ENCODE results near the gene EML3. TPM values are rescaled to one million over a fixed set of nuclear protein-coding genes. Genes with fewer than 3 reads are reported as not detected.

The EML3 gene
- polyA plus RNA-seq, 2 of the 4 experiments (the other 2 are of a cell fraction) = 15.2 to 27.2 TPM

DNA sequence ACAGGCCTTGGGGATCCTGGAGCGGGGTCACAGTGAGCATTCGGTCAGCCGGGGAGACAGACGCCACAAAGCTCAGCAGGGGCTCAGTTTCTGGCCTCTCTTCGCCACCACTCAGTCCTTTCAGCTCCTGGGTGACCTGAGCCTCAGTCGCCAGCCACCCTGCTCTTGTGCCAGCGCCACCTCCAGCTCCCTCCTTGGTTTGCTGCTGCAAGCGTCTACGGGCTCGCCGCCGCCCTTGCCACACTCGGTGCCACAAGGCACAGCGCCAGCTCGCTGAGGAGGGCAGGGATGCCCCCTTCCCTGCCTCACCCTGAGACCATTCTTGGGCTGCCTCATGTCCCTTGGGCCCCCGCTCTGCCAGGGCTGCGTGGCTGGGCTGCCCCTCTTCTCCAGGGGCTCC lies 37.4 kb downstream of the EML3 start:
- ChIA-PET POLR2A (interaction anchor here (1.0 to 2.8 kb wide), 4 partner anchors 13 to 266 kb away, joined by 3 to 93 read pairs (median 6); partner anchors contain the start of gene TUT1), CTCF (interaction anchor here (0.9 to 2.5 kb wide), 9 partner anchors 9 to 211 kb away, joined by 3 to 13 read pairs (median 4); partner anchors contain the start of gene TUT1)
- Histone ChIP-seq H3K27ac (peak overlapping the region in 1 of 2 experiments; percentile 90; a peak in 2 of 6 replicates), H3K9me3 (no peaks in the 10 kb centered on the region), H3K4me2 (peak overlapping the region; percentile 94), H3K4me3 (no peak overlapping the region), H3K4me1 (peaks cover 32% of the 10 kb centered on the region)
- no peak for ATAC-seq
- no peak for FAIRE-seq
- TF ChIP-seq CBX2 (IDR thresholded peaks at IDR 0.05; ENCODE audit: borderline replicate concordance, low read depth) (no peak), TP53 (CRISPR knock-in tag; IDR thresholded peaks at IDR 0.05) (no peak), EP300 (IDR thresholded peaks at IDR 0.05) (no peak), JUN (IDR thresholded peaks at IDR 0.05) (no peak), PHF8 (IDR thresholded peaks at IDR 0.05; ENCODE audit: borderline replicate concordance, low read depth) (no peak), SMC3 (IDR thresholded peaks at IDR 0.05) (no peak), HOXB13 (CRISPR knock-in tag; IDR thresholded peaks at IDR 0.05; ENCODE audit: low read depth) (no peak)
- TF ChIP-seq, protein P1, sequence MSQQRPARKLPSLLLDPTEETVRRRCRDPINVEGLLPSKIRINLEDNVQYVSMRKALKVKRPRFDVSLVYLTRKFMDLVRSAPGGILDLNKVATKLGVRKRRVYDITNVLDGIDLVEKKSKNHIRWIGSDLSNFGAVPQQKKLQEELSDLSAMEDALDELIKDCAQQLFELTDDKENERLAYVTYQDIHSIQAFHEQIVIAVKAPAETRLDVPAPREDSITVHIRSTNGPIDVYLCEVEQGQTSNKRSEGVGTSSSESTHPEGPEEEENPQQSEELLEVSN (IDR thresholded peaks at IDR 0.05; ENCODE audit: borderline replicate concordance, low read depth) = no peak
- DNase-seq (ENCODE audit: low read depth in 1 of 2, low spot score in 1 of 2) = no peak
- 90% methylated on average over 15 of the region's 17 CpGs for WGBS (ENCODE audit: missing lambda C conversion rate)

DNA sequence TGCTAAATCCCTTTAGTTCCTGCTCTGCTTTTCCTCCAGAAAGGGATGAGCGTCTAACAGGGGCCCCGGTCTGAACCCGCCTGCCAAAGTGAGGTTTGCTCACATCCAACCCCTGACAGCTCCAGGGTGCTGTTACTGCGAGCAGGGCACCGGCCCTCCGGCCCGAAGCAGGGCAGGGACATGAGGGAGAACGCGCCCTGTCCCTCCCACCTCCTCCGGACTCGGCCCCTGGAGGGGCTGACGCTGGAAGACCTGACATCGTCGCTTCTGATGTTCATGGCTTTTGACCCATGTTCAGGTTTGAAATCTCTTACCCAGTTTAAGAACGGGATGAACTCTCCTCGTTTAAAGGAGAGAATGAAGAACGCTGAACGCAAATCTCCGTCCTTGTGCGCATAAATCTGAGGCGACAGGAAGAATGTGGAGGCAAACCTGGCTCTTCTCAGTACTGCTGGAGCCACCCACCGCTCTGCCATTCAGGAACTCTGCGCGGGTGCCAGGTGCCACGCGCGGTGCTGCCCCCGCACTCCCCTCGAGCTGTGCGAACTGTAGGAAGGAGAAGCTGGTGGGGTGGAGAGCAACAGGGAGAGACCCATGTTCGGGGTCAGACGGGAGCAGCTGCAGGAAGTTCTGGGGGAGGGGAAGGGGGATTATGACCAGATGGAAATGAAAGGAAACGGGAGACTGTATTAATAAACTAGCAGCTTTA lies 38.1 kb downstream of the EML3 start:
- Histone ChIP-seq H3K4me2 (peak overlapping the region; percentile 94), H3K27ac (peak overlapping the region; percentile 82 to 90), H3K4me1 (peaks cover 39% of the 10 kb centered on the region), H3K4me3 (peak overlapping the region; percentile 52), H3K9me3 (no peaks in the 10 kb centered on the region)
- ATAC-seq = peak; percentile 49 to 51; a peak in 5 of 6 replicates
- no peak for FAIRE-seq
- TF ChIP-seq SREBF2 (IDR thresholded peaks at IDR 0.05) (no peak), KDM5A (IDR thresholded peaks at IDR 0.05) (no peak), ESRRA (IDR thresholded peaks at IDR 0.05; ENCODE audit: borderline replicate concordance, low read length) (no peak), HOXB13 (CRISPR knock-in tag; IDR thresholded peaks at IDR 0.05; ENCODE audit: low read depth) (no peak), JUNB (IDR thresholded peaks at IDR 0.05) (no peak), HDAC2 (IDR thresholded peaks at IDR 0.05) (no peak), FOXS1 (CRISPR knock-in tag; IDR thresholded peaks at IDR 0.05) (no peak)
- TF ChIP-seq, protein P2, sequence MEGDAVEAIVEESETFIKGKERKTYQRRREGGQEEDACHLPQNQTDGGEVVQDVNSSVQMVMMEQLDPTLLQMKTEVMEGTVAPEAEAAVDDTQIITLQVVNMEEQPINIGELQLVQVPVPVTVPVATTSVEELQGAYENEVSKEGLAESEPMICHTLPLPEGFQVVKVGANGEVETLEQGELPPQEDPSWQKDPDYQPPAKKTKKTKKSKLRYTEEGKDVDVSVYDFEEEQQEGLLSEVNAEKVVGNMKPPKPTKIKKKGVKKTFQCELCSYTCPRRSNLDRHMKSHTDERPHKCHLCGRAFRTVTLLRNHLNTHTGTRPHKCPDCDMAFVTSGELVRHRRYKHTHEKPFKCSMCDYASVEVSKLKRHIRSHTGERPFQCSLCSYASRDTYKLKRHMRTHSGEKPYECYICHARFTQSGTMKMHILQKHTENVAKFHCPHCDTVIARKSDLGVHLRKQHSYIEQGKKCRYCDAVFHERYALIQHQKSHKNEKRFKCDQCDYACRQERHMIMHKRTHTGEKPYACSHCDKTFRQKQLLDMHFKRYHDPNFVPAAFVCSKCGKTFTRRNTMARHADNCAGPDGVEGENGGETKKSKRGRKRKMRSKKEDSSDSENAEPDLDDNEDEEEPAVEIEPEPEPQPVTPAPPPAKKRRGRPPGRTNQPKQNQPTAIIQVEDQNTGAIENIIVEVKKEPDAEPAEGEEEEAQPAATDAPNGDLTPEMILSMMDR (IDR thresholded peaks at IDR 0.05) = no peak
- WGBS (ENCODE audit: missing lambda C conversion rate) = 31% methylated on average over 33 of the region's 33 CpGs
- no peak for DNase-seq (ENCODE audit: low read depth in 1 of 2, low spot score in 1 of 2)
- ChIA-PET POLR2A (interaction anchor here (0.7 to 2.8 kb wide), 30 partner anchors 8 to 1213 kb away, joined by 3 to 93 read pairs (median 5); partner anchors contain the start of genes B3GAT3, C11orf98, CSKMT and CYB561A3), CTCF (interaction anchor here (0.7 to 2.5 kb wide), 11 partner anchors 9 to 212 kb away, joined by 3 to 13 read pairs (median 4); partner anchors contain the start of gene TUT1)

DNA sequence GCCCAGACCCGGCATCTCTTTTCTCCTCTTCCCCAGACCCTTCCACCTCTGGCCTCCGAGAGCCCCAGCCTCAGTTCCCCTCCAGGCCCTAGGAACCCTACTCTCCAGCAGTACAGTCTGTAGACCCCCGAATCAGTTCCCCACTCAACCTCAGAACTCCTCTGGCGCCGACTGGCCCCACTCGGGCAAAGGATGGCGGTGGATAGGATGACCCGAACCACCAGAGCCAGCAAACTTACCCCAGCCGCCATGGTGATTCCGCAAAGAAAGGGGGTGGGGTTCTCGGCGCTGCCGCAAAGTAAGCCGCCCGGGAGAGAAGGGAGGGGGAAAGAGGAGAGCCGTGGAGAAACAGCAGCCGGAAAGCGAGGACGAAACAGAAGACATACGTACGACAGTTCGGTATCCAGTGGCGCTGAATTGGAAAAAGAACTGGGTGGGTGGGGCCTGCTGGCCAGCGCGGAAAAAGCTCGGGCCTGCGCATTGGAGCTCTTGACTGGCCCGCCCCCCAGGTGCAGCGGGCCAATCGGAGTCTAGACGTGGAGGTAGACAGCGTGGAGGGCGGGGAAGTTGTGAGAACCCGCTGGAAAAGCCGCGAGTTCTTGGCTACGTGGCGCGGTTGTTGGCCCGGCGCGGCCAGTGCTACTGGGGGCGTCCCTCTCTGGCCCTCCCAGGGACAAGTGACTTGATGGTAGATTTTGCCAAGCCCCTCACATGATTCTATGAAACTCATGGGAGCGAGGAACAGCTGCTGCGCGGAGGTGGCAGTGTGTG lies 38.8 kb downstream of the EML3 start, which contains the start of gene EEF1G:
TSS of gene EEF1G (minus strand) at position 300 of the 771 bp plus-strand sequence. CDS start at position 251, 49 bp downstream.
- WGBS (ENCODE audit: missing lambda C conversion rate) = 2% methylated on average over 33 of the region's 46 CpGs
- H3K4me3 ChIP-seq = peak within 1 kb of the TSS; percentile 97
- peak within 1 kb of the TSS; percentile 94 for H3K4me2 ChIP-seq
- peak within 1 kb of the TSS; percentile 93 to 94 for H3K27ac ChIP-seq
- DNase-seq (ENCODE audit: low read depth in 1 of 2, low spot score in 1 of 2) (peak; percentile 99 to 100), ATAC-seq (peak; percentile 91 to 96), FAIRE-seq (no peak)
- peaks cover 41% of the 10 kb centered on the region for H3K4me1 ChIP-seq
- H3K9me3 ChIP-seq = no peaks in the 10 kb centered on the region
- POLR2A ChIA-PET = interaction anchor here (0.6 to 2.8 kb wide), 31 partner anchors 8 to 1212 kb away, joined by 3 to 93 read pairs (median 5); partner anchors contain the start of genes AHNAK, B3GAT3, C11orf98 and CSKMT
- CTCF ChIA-PET = interaction anchor here (0.7 to 2.5 kb wide), 7 partner anchors 10 to 179 kb away, joined by 3 to 13 read pairs (median 4); no protein-coding TSS in a partner anchor
- TF ChIP-seq, protein P3, sequence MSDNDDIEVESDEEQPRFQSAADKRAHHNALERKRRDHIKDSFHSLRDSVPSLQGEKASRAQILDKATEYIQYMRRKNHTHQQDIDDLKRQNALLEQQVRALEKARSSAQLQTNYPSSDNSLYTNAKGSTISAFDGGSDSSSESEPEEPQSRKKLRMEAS (IDR thresholded peaks at IDR 0.05) = peak; percentile 73; the same call in 1 of the 2 replicates
- TF ChIP-seq, protein P4, sequence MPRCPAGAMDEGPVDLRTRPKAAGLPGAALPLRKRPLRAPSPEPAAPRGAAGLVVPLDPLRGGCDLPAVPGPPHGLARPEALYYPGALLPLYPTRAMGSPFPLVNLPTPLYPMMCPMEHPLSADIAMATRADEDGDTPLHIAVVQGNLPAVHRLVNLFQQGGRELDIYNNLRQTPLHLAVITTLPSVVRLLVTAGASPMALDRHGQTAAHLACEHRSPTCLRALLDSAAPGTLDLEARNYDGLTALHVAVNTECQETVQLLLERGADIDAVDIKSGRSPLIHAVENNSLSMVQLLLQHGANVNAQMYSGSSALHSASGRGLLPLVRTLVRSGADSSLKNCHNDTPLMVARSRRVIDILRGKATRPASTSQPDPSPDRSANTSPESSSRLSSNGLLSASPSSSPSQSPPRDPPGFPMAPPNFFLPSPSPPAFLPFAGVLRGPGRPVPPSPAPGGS (IDR thresholded peaks at IDR 0.05) = peak; percentile 94; the same call in 2 of the 3 replicates
- TF ChIP-seq, protein P5, sequence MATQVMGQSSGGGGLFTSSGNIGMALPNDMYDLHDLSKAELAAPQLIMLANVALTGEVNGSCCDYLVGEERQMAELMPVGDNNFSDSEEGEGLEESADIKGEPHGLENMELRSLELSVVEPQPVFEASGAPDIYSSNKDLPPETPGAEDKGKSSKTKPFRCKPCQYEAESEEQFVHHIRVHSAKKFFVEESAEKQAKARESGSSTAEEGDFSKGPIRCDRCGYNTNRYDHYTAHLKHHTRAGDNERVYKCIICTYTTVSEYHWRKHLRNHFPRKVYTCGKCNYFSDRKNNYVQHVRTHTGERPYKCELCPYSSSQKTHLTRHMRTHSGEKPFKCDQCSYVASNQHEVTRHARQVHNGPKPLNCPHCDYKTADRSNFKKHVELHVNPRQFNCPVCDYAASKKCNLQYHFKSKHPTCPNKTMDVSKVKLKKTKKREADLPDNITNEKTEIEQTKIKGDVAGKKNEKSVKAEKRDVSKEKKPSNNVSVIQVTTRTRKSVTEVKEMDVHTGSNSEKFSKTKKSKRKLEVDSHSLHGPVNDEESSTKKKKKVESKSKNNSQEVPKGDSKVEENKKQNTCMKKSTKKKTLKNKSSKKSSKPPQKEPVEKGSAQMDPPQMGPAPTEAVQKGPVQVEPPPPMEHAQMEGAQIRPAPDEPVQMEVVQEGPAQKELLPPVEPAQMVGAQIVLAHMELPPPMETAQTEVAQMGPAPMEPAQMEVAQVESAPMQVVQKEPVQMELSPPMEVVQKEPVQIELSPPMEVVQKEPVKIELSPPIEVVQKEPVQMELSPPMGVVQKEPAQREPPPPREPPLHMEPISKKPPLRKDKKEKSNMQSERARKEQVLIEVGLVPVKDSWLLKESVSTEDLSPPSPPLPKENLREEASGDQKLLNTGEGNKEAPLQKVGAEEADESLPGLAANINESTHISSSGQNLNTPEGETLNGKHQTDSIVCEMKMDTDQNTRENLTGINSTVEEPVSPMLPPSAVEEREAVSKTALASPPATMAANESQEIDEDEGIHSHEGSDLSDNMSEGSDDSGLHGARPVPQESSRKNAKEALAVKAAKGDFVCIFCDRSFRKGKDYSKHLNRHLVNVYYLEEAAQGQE (IDR thresholded peaks at IDR 0.05) = peak; percentile 67
- TF ChIP-seq JUN (IDR thresholded peaks at IDR 0.05) (peak; percentile 88 to 97; a peak in 4 of 5 replicates), CHD2 (IDR thresholded peaks at IDR 0.05; ENCODE audit: low read length, partially characterized antibody) (peak; percentile 72), HOXB5 (CRISPR knock-in tag; IDR thresholded peaks at IDR 0.05) (no peak), RFX5 (IDR thresholded peaks at IDR 0.05) (peak; percentile 12; the same call in 1 of the 2 replicates)

All from A549 (cell line).